Mesenteric fat pad (tissue), 1 donor: ENCODE results near the gene ANKS1B. TPM values are rescaled to one million over a fixed set of nuclear protein-coding genes. Genes with fewer than 3 reads are reported as not detected.

ENCODE experiments used
- DNase-seq: peaks from one replicate; pipeline ENCODE4 v3.0.0-alpha.2; 2020; ENCODE audit warnings: low spot score
- total RNA-seq: library from RNA; stranded (reverse); fragmentation: NEBNext Ultra II Directional; extraction: Animal tissue kit (Norgen Biotek cat#: 25700); gene quantifications from one replicate; pipeline ENCODE4 v1.2.1, GENCODE V29; 2021
- donor health status: DM: yes; HTN: yes; CAD: no.

Gene ANKS1B
- total RNA-seq, 1 donor from 2014 or later = 5.3 TPM

GRCh38 chr12:99455350-99456035, 529.2 kb downstream of the ANKS1B start:
- no peak for DNase-seq

- no peak for DNase-seq
Observed at GRCh38 chr12:99454539-99455172, 530.1 kb downstream of the ANKS1B start.

- no peak for DNase-seq
Observed at GRCh38 chr12:99453836-99454538, 530.7 kb downstream of the ANKS1B start.

- no peak for DNase-seq
Observed at GRCh38 chr12:99450036-99450630, 534.6 kb downstream of the ANKS1B start.

GRCh38 chr12:99444859-99445316, 539.8 kb downstream of the ANKS1B start:
- DNase-seq = no peak

- no peak for DNase-seq
Observed at GRCh38 chr12:99442758-99443157, 542.0 kb downstream of the ANKS1B start.

- no peak for DNase-seq
Observed at GRCh38 chr12:99439399-99439798, 545.3 kb downstream of the ANKS1B start.

GRCh38 chr12:99436584-99436983, 548.2 kb downstream of the ANKS1B start:
- DNase-seq = no peak

GRCh38 chr12:99435095-99435791, 549.5 kb downstream of the ANKS1B start:
- DNase-seq = no peak

GRCh38 chr12:99433155-99433554, 551.6 kb downstream of the ANKS1B start:
- no peak for DNase-seq

GRCh38 chr12:99431203-99431602, 553.5 kb downstream of the ANKS1B start:
- no peak for DNase-seq

- DNase-seq = no peak
Observed at GRCh38 chr12:99427104-99427503, 557.6 kb downstream of the ANKS1B start.

- DNase-seq = no peak
Observed at GRCh38 chr12:99418379-99418778, 566.4 kb downstream of the ANKS1B start.

- DNase-seq = no peak
Observed at GRCh38 chr12:99413751-99414150, 571.0 kb downstream of the ANKS1B start.

GRCh38 chr12:99393763-99394162, 591.0 kb downstream of the ANKS1B start:
- no peak for DNase-seq

- DNase-seq = no peak
Observed at GRCh38 chr12:99392091-99392850, 592.5 kb downstream of the ANKS1B start.

GRCh38 chr12:99390707-99391106, 594.0 kb downstream of the ANKS1B start:
- no peak for DNase-seq

- no peak for DNase-seq
Observed at GRCh38 chr12:99389751-99390150, 595.0 kb downstream of the ANKS1B start.

- no peak for DNase-seq
Observed at GRCh38 chr12:99388671-99389195, 596.0 kb downstream of the ANKS1B start.

- DNase-seq = no peak
Observed at GRCh38 chr12:99387661-99388060, 597.1 kb downstream of the ANKS1B start.
